ENCODE data around the gene CTRB2.

The CTRB2 gene

DNA sequence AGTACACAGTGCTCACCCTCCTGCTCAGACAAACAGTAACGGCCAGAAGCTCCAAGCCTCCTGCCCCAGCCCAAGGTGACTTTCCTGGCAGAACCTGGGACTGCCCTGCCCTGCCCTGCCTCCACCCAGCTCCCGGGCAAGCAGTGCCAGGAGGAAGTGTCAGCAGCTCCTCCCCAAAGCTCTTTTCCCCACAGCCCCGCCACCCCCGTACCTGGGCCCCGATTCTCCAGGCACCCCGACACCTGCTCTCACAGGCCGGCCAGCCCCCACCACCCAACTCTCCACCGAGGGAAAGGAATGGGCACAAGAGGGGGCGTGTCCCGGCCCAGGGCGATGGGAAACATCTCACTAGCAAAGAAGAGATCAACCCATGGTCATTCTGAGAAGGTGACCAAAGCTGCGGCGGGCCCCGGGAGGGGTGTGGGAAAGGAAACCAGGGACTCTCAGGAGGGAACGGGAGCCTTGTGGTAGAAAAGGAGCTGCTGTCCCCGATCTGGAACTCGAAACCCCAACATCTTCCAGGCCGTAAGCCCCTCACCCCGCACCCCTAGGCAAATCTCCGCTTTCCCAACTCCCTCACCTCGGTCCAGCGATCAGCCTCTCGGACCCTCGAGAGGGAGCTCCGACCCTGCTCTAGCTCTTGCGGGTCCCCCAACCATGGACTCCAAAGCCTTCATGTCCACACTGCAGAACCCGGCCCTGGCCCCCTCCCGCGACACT, 43.3 kb upstream of the CTRB2 start:
- DNase-seq, result peak in 1 of 2 donors; percentile 38
- Histone ChIP-seq H3K9me3 (ENCODE audit: insufficient read depth, low read depth, low read length) (no peaks in the 10 kb centered on the region), H3K14ac (ENCODE audit: low read length) (peak overlapping the region; percentile 90), H2BK12ac (ENCODE audit: low read length) (no peak overlapping the region), H4K91ac (ENCODE audit: low read depth, low read length) (peak overlapping the region; percentile 80), H3K79me2 (ENCODE audit: control insufficient read depth, insufficient read depth, low read length, poor library complexity) (peaks cover 75% of the 10 kb centered on the region), H3K4me1 (ENCODE audit: control insufficient read depth in 1 of 2, insufficient read depth in 2 of 2, low read length in 2 of 2) (peaks cover 79% of the 10 kb centered on the region in 2 experiments), H3K79me1 (ENCODE audit: low read length) (peaks cover 70% of the 10 kb centered on the region), H2BK5ac (ENCODE audit: low read depth, low read length, poor library complexity) (peak overlapping the region; percentile 90), H3K4me2 (ENCODE audit: low read length) (peak overlapping the region; percentile 64), H2AFZ (ENCODE audit: insufficient read depth, low read length, poor library complexity) (peak overlapping the region; percentile 19), H4K12ac (ENCODE audit: low read depth, low read length) (peak overlapping the region; percentile 24), H3K4me3 (ENCODE audit: low read depth, low read length) (peak overlapping the region; percentile 89), H3K27ac (ENCODE audit: low read depth, low read length) (peak overlapping the region; percentile 95), H3K18ac (ENCODE audit: low read length) (peak overlapping the region; percentile 74), H3K27me3 (ENCODE audit: insufficient read depth, low read length) (no peaks in the 10 kb centered on the region), H2BK120ac (ENCODE audit: insufficient read depth, low read length, poor library complexity) (peak overlapping the region; percentile 79), H3K4ac (ENCODE audit: low read depth, low read length) (peak overlapping the region; percentile 98), H4K8ac (ENCODE audit: low read depth, low read length) (peak overlapping the region; percentile 55), H3K23ac (ENCODE audit: low read length) (no peak overlapping the region), H3K36me3 (ENCODE audit: control insufficient read depth in 1 of 2, insufficient read depth in 2 of 2, low read length in 2 of 2) (peaks cover 21 to 23% of the 10 kb centered on the region in 2 experiments), H2AK5ac (ENCODE audit: low read length) (peak overlapping the region; percentile 21), H3K9ac (ENCODE audit: low read length) (peak overlapping the region; percentile 86)
- no CpG with 5 or more reads among the region's 29 CpGs for WGBS (ENCODE audit: extremely low coverage, insufficient coverage, insufficient read length)

DNA sequence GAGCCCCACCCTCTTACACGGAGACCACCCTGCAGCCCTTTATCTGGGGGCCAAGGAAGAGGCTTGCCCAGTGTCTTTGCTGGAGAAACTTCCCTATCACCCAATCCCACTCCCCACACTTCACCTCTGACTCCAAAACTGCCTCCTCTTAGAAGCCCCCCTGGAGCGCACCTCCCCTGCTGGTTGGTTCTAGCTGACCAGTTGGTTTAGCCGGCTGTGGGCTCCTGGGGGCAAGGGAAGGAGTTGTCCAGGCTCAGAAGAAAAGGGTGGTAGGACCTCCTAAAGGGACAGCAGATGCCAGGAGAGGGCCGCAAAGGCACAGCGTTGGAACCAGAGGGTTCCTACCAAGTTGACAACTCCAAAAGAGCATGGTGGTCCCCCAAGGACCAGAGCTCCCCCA, 42.5 kb upstream of the CTRB2 start:
- Histone ChIP-seq H2AK5ac (ENCODE audit: low read length) (no peak overlapping the region), H3K14ac (ENCODE audit: low read length) (peak overlapping the region; percentile 22), H3K4me3 (ENCODE audit: low read depth, low read length) (peak overlapping the region; percentile 89), H2AFZ (ENCODE audit: insufficient read depth, low read length, poor library complexity) (no peak overlapping the region), H3K79me1 (ENCODE audit: low read length) (peaks cover 70% of the 10 kb centered on the region), H3K27me3 (ENCODE audit: insufficient read depth, low read length) (no peaks in the 10 kb centered on the region), H3K27ac (ENCODE audit: low read depth, low read length) (peak overlapping the region; percentile 95), H3K9me3 (ENCODE audit: insufficient read depth, low read depth, low read length) (no peaks in the 10 kb centered on the region), H4K91ac (ENCODE audit: low read depth, low read length) (peak overlapping the region; percentile 14), H3K79me2 (ENCODE audit: control insufficient read depth, insufficient read depth, low read length, poor library complexity) (peaks cover 77% of the 10 kb centered on the region), H3K4me1 (ENCODE audit: control insufficient read depth in 1 of 2, insufficient read depth in 2 of 2, low read length in 2 of 2) (peaks cover 73 to 75% of the 10 kb centered on the region in 2 experiments), H4K12ac (ENCODE audit: low read depth, low read length) (no peak overlapping the region), H3K4ac (ENCODE audit: low read depth, low read length) (peak overlapping the region; percentile 98), H2BK120ac (ENCODE audit: insufficient read depth, low read length, poor library complexity) (peak overlapping the region; percentile 5), H2BK12ac (ENCODE audit: low read length) (no peak overlapping the region), H3K36me3 (ENCODE audit: control insufficient read depth in 1 of 2, insufficient read depth in 2 of 2, low read length in 2 of 2) (peaks cover 21 to 23% of the 10 kb centered on the region in 2 experiments), H4K8ac (ENCODE audit: low read depth, low read length) (no peak overlapping the region), H2BK5ac (ENCODE audit: low read depth, low read length, poor library complexity) (peak overlapping the region; percentile 16), H3K4me2 (ENCODE audit: low read length) (peak overlapping the region; percentile 64), H3K23ac (ENCODE audit: low read length) (no peak overlapping the region), H3K18ac (ENCODE audit: low read length) (no peak overlapping the region), H3K9ac (ENCODE audit: low read length) (peak overlapping the region; percentile 86)
- DNase-seq, result no peak
- no CpG with 5 or more reads among the region's 5 CpGs for WGBS (ENCODE audit: extremely low coverage, insufficient coverage, insufficient read length)

DNA sequence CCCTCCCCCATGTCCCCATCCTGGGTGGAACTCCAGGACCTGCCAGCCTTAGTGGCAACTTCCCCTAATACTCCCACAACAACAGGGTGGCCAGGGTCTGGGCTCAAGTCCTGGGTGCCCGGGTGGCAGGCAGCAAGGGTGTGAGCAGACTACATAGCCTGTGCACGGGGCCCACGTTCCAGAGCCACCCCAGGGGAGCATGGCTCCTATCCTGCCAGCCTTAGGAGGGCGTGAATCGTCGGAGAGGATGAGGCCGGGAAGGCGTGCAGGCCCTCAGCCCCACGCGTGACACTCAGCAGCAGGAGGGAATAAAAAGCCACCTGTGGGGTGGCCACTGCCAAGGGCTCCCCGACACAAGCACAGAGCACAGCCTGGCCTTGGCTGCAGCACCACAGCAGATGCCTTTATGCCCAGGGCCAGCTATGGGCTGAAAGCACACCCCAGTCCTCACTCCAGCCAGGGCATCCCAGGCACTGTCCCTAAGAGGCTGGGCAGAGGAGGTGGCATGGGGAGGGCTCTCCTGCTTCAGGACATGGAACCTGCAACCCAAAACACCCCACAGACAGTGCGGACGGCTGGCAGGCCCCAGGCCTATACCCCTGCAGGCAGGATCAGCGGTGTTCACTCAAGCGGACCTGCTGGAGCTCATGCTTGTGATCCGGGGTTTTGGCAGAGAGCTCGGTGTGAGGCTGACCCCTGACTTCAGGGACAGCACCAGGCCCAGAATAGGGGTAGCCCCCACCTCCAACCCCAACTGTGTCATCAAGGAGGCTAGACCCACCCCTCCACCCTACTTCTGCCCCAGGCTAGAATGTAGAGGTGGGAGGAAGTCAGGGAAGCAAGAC, 41.8 kb upstream of the CTRB2 start:
- Histone ChIP-seq H4K12ac (ENCODE audit: low read depth, low read length) (no peak overlapping the region), H4K91ac (ENCODE audit: low read depth, low read length) (no peak overlapping the region), H3K14ac (ENCODE audit: low read length) (peak overlapping the region; percentile 29), H3K4ac (ENCODE audit: low read depth, low read length) (peak overlapping the region; percentile 98), H2AFZ (ENCODE audit: insufficient read depth, low read length, poor library complexity) (no peak overlapping the region), H3K4me3 (ENCODE audit: low read depth, low read length) (peak overlapping the region; percentile 16), H3K4me1 (ENCODE audit: control insufficient read depth in 1 of 2, insufficient read depth in 2 of 2, low read length in 2 of 2) (peaks cover 74 to 76% of the 10 kb centered on the region in 2 experiments), H3K36me3 (ENCODE audit: control insufficient read depth in 1 of 2, insufficient read depth in 2 of 2, low read length in 2 of 2) (peaks cover 25 to 29% of the 10 kb centered on the region in 2 experiments), H3K79me1 (ENCODE audit: low read length) (peaks cover 70% of the 10 kb centered on the region), H3K23ac (ENCODE audit: low read length) (peak overlapping the region; percentile 27), H3K27me3 (ENCODE audit: insufficient read depth, low read length) (no peaks in the 10 kb centered on the region), H3K79me2 (ENCODE audit: control insufficient read depth, insufficient read depth, low read length, poor library complexity) (peaks cover 81% of the 10 kb centered on the region), H2AK5ac (ENCODE audit: low read length) (no peak overlapping the region), H4K8ac (ENCODE audit: low read depth, low read length) (no peak overlapping the region), H2BK5ac (ENCODE audit: low read depth, low read length, poor library complexity) (peak overlapping the region; percentile 14), H3K27ac (ENCODE audit: low read depth, low read length) (peak overlapping the region; percentile 95), H3K9ac (ENCODE audit: low read length) (peak overlapping the region; percentile 54), H3K4me2 (ENCODE audit: low read length) (peak overlapping the region; percentile 64), H3K9me3 (ENCODE audit: insufficient read depth, low read depth, low read length) (no peaks in the 10 kb centered on the region), H2BK12ac (ENCODE audit: low read length) (peak overlapping the region; percentile 9), H3K18ac (ENCODE audit: low read length) (peak overlapping the region; percentile 0), H2BK120ac (ENCODE audit: insufficient read depth, low read length, poor library complexity) (no peak overlapping the region)
- no peak for DNase-seq
- WGBS (ENCODE audit: extremely low coverage, insufficient coverage, insufficient read length), result no CpG with 5 or more reads among the region's 17 CpGs

DNA sequence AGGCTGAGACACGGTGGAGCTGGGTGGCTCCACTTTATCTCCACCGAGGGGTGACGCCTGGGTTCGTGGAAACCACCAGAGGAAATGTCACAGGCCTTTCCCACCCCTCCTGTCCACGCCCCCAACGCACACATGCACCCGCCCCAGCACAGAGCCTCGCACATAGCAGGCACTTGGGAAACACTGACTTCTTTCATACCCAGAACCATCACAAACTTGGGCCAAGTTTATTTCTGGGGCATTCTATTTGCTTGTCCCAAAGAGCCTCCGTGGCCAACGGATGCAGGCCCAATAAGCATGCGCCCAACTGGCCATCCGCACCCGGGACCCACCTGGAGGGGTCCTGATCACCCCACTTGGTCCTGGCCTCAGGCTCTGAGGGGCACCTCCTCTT, 41.2 kb upstream of the CTRB2 start:
- H3K9ac ChIP-seq (ENCODE audit: low read length), result no peak overlapping the region
- H3K79me2 ChIP-seq (ENCODE audit: control insufficient read depth, insufficient read depth, low read length, poor library complexity), result peaks cover 83% of the 10 kb centered on the region
- no peak overlapping the region for H2BK12ac ChIP-seq (ENCODE audit: low read length)
- DNase-seq, result no peak
- H4K91ac ChIP-seq (ENCODE audit: low read depth, low read length), result no peak overlapping the region
- H3K9me3 ChIP-seq (ENCODE audit: insufficient read depth, low read depth, low read length), result no peaks in the 10 kb centered on the region
- H3K36me3 ChIP-seq (ENCODE audit: control insufficient read depth in 1 of 2, insufficient read depth in 2 of 2, low read length in 2 of 2), result peaks cover 30 to 34% of the 10 kb centered on the region in 2 experiments
- peak overlapping the region; percentile 64 for H3K4me2 ChIP-seq (ENCODE audit: low read length)
- no peaks in the 10 kb centered on the region for H3K27me3 ChIP-seq (ENCODE audit: insufficient read depth, low read length)
- no peak overlapping the region for H2BK120ac ChIP-seq (ENCODE audit: insufficient read depth, low read length, poor library complexity)
- no peak overlapping the region for H2AFZ ChIP-seq (ENCODE audit: insufficient read depth, low read length, poor library complexity)
- peak overlapping the region; percentile 98 for H3K4ac ChIP-seq (ENCODE audit: low read depth, low read length)
- peak overlapping the region; percentile 95 for H3K27ac ChIP-seq (ENCODE audit: low read depth, low read length)
- peak overlapping the region; percentile 2 for H2BK5ac ChIP-seq (ENCODE audit: low read depth, low read length, poor library complexity)
- H2AK5ac ChIP-seq (ENCODE audit: low read length), result no peak overlapping the region
- H4K8ac ChIP-seq (ENCODE audit: low read depth, low read length), result no peak overlapping the region
- H3K4me3 ChIP-seq (ENCODE audit: low read depth, low read length), result no peak overlapping the region
- peaks cover 72 to 75% of the 10 kb centered on the region in 2 experiments for H3K4me1 ChIP-seq (ENCODE audit: control insufficient read depth in 1 of 2, insufficient read depth in 2 of 2, low read length in 2 of 2)
- H4K12ac ChIP-seq (ENCODE audit: low read depth, low read length), result no peak overlapping the region
- peak overlapping the region; percentile 0 for H3K18ac ChIP-seq (ENCODE audit: low read length)
- peaks cover 69% of the 10 kb centered on the region for H3K79me1 ChIP-seq (ENCODE audit: low read length)
- no peak overlapping the region for H3K23ac ChIP-seq (ENCODE audit: low read length)
- no CpG with 5 or more reads among the region's 13 CpGs for WGBS (ENCODE audit: extremely low coverage, insufficient coverage, insufficient read length)
- peak overlapping the region; percentile 9 for H3K14ac ChIP-seq (ENCODE audit: low read length)

Measured in trophoblast cell (in vitro differentiated cells and primary cell).